Gastroesophageal sphincter (tissue), 3 donors: ENCODE results near the gene PTPN1.

Experiments
- CTCF ChIP-seq, 4 experiments: fragments of 200-600 bp in 2 of 4; fragments of 450-650 bp in 2 of 4; sonication (generic) in 1 of 4; IDR thresholded peaks; one replicate each; pipeline ENCODE4 v1.5.1; 2017 to 2019; ENCODE audit warnings: antibody characterized with exemption in 4 of 4, mild to moderate bottlenecking in 2 of 4, moderate library complexity in 2 of 4
- POLR2A ChIP-seq, 2 donors: fragments of 450-650 bp; IDR thresholded peaks; one replicate each; pipeline ENCODE4 v1.6.1; 2017; ENCODE audit warnings: antibody characterized with exemption in 2 of 2, mild to moderate bottlenecking in 2 of 2, moderate library complexity in 1 of 2

GRCh38 chr20:50498071-50498776, 12.0 kb upstream of the PTPN1 start:
- TF ChIP-seq CTCF (IDR thresholded peaks at IDR 0.05) (no peak), POLR2A (IDR thresholded peaks at IDR 0.05) (no peak)
